Stimulated activated CD4-positive, alpha-beta T cell treated with anti-CD3 and anti-CD28 coated beads, Interleukin-1b, Interleukin-23, amount 100 ng/mL, for 24 hours (primary cell): ENCODE results near the gene RIN3.

Experiments
- DNase-seq, 4 experiments: peaks; one replicate each; pipeline ENCODE4 v3.0.0-alpha.2; 2020; ENCODE audit warnings: low read depth in 4 of 4, low spot score in 1 of 4

Gene RIN3

DNA sequence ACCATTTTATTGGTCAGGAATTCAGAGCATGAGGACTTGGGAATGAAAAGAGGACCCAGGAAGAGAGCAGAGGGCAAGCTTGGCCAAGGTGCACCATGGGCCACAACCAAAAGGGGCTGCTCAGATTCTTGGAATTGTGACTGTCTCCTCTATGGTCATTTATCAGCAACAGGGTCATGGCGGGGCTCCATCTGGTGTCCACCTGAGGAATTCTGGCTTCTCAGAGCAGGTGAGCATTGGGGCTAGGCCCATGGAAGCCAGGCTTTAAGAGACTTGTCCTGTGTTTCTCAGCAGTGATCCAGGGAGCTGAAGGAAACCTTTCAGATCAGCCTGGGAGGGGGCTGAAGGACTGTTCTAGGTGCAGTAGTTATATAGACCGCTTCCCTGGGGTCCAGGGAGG lies 2.6 kb upstream of the RIN3 start:
- no peak for DNase-seq

DNA sequence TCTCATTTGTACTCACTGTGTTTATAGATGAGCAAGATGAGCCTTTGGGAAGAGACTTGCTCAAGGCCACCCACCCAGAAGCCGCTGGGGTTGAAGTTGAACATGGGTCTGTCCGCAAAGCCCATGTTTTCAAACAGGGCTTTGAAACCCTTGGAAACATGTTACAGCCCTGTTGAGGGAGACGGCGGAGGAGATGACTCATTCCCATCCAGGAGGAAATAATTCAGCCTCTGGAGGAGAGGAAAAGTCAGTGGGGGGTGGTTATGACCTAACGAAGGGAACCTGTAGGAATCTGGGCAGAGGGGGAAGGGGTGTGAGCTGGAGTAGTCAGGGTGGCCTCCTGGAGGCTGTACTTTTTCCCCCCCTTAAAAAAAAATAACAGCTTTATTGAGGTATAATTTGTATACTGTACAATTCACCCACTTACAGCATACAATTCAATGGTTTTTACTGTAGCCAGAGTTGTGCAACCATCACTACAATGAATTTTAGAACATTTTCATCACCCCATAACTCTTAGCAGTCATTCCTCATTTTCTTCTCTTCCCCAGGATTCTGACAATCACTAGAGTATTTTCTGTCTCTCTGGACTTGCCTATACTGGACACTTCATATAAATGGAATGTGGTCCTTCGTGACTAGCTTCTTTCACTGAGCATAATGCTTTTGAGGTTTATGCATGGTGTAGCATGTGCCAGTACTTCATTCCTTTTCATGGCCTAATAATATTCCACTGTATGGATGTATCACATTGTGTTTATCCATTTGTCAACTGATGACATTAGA lies 1.9 kb upstream of the RIN3 start:
- DNase-seq = no peak

DNA sequence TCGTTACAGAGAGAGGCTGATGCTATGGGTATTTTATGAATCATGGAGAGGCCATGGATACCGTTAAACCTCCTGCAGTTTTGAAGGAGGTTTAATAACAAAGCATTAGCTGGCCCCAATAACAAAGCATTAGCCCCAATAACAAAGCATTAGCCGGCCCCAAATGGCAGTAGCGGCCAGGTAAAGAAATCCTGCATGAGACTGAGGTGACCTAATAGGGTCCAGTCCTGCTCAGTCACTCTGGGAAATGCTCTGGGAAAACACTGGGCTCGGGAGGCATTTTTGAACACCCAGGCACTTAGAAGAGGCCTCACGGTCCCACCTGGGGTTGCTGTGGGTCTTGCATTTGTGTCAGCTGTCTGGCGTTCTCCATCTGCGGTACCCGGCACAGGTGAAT lies 776 bp upstream of the RIN3 start:
- no peak for DNase-seq

DNA sequence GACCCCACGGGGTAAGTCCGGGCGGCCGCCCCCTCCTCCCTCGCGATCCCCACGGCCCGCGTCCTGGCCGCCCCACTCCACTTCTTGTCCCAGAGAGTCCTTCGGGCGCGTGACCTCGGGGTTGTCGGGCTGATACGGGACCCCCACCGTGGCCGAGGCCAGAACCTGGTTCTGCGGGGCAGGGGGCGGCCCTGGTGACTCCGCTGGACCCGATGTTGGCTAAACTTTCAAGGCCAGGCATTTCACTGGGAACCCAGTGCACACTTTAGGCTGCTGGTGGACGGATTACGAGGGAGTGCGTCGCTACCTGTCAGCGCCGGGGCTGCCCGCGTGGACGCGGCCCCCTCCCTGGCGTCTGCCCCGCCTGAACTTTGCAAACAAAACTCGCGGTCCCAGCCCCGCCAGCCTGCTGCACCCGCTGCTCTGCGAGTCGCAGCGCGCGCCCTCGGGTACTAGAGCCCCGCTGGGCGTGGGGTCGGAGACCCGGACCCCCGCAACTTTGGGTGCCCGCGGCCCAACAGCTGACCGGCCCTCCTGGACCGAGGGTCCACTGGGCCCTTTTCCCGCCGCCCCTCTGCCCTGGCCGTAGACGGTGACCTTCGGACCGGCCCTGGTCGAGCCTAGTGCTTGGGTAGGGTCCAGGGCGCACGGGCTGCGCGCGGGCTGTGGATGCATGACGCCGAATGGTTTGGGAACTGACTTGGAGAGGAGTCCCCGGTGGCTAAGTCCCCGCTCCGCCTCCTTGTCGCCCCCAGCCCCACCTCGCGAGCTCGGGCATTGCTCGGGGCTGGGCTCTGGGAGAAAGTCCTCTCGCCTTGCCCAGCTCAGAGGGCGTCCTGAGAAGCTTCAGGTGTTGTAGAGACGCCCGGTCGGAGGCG lies 624 bp downstream of the RIN3 start:
- no peak for DNase-seq

DNA sequence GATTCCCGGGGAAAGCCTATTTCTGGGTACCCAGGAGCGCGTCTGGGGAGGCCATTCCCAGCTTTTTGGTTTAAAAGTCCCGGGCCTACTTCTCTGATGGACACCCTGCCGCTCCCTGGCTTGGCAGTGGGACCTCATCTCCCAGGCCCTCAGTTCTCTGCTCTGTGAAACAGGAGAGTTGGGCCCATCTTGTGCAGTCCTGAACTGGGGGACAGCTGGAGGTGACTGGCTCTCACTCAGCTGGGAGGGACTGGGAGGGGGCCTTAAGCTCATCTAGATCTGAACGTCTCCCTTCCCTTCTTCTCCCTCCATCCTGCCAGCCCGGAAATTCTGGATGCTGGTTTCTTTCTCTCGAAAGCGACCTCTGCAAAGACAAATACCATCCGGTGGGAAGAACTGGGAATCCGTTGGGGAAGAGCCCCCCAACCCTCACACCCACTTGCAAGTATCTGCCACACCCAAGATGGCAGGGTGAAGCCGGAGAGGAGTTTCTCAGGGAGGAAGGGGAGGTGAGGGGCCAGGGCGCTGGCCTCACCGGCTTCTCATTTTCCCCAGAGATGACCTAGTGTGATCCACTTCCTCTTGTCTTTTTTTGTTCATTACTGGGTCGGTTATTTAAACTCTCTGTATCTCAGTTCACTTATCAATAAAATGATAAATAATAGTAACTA lies 1.4 kb downstream of the RIN3 start:
- DNase-seq = no peak

DNA sequence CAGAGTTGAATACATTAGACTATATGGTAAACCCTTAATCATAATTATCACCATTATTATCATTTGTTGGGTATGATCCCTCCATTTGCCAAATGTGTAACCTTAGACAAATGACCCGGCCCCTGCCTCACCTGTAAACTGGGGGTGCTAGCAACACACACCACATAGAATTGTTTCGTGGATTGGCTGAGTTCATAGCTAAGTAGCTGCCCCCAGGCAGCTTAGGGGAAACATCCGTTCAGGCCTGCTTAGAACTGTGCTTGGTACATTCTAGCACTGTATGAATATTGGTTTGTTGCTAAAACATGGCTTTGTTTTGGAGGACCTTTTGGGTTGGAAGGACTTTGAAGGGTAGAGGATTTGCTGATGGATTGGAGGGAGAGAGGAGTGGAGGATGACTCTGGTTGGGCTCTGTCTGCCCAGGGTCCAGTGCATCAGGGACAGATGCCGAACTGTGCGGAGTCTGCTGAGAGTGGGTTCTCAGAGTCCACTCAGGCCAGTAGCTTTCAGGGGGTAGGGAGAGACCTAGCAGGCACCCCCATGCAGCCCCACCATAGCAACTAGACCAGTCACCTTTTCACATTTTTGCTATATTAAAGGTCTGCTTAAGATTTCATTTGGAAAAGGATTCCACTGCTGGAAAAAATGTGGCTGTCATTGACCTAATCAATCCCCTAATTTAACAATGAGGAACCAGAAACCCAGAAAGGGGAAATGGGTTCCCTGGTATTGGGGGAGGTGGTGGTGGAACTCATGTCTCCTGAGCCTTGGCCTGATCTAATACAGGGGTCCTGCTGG lies 2.2 kb downstream of the RIN3 start:
- DNase-seq = no peak

DNA sequence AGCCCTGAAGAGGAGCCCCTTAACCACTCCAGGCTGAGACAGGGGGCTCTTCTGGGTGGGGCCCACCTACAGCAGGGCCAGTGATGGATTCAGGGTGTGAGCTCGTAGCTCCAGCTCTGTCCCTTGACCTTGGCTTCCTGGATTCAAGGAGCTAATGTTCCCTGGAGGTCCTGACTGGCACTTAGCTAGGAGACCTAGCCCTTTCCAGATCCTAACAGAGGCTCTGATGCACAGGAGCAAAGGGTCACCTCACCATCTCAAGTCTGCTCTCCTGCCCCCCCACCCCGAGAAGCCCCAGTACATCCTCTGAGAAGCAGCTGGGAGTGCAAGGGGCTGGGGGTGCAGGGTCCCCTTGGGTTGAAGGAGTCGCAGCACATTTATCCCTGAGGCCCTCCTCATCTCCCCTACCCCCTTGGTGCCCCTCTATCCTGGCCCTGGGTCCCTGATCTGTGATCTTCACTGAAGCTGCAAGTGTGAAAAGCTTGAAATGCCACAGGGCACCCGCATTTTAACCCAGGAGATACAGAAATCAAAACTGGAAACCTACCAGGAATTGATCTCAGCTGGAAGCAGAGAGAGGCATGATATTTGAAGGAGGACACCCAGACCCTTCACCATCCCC lies 2.9 kb downstream of the RIN3 start:
- DNase-seq = no peak

DNA sequence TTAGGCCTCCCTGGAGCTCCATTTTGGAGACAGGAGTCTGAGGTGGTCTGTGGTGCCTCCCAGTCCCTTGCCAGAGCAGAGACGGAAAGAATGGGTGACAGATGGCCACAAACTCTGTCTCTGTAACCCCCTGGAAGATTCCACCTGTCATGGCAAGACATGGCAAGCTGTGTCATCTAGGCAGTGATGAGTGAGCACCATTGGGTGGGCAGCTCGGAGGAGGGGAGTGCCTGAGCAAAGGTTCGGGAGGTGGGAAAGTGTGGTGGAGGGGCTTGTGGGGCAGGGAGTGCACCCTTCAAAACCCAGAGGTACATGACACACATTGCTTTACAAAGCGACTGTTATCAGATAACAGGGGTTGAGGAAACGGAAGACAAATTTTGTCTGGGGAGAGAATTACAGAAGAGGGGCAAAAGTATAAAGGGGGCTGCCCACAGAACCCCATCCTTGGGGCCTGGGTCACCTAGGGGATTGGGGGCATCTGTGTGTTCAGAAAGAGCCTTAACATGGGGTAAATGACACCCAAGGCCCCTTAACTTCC lies 3.5 kb downstream of the RIN3 start:
- DNase-seq = no peak

DNA sequence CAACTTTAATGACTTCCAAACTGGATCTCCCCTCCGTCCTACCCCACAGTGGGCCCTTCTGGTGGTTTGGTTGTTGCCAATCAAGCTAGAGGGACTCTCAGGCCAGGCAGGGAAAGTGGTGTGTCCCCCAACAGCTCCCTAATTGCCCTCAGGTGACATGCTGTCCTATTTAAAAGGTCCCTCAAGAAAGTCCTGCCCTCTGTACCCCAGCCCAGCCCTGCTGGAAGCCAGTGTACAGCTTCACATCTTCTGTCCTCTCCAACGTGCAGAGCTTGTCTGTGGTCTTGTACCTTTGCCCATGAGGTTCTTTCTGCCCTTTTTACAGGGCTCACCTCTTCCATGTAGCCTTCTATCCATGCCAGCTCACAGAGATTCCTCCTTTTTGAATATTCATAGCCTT lies 4.2 kb downstream of the RIN3 start:
- DNase-seq = no peak

DNA sequence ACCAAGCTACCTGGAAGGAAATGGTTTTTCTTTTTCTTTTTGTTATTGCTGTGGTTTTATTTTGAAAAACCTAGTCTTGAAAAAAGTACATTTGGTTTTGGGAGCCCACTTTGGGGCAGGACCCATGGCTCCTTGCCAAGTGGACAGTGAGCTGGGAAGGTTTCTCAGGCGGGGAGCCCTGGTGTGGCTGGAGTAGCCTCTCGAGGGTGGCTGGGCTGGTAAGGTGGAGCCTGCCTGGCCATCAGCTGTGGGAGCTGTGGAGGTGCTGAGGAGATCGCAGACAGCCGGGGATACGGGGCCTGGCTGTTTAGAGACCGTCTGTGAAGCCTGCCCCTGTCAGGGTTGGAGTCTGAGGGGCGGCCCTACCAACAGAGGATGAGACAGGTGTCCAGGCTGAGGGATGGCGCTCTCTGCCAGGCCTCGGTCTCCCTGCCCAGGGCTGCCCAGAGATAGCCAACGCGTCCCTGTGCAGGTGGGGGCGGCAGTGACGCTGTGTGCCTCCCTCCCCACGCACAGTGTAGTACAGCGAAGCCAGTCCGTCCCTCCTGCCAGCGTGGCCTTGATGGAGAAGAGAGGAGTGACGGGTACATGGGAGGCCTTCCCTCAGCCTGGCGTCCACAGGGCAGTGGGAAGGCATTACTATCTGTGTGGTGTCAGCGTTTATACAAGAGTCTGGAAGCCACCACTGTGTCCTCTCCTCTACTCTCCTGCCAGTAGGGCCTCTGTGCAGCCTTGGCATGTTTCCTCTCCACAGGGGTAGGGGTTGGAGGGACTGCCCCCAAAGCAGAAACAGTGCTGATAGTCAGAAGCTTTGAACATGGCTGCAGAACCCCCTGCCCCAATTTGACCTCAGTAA lies 5.9 kb downstream of the RIN3 start:
- DNase-seq = no peak

DNA sequence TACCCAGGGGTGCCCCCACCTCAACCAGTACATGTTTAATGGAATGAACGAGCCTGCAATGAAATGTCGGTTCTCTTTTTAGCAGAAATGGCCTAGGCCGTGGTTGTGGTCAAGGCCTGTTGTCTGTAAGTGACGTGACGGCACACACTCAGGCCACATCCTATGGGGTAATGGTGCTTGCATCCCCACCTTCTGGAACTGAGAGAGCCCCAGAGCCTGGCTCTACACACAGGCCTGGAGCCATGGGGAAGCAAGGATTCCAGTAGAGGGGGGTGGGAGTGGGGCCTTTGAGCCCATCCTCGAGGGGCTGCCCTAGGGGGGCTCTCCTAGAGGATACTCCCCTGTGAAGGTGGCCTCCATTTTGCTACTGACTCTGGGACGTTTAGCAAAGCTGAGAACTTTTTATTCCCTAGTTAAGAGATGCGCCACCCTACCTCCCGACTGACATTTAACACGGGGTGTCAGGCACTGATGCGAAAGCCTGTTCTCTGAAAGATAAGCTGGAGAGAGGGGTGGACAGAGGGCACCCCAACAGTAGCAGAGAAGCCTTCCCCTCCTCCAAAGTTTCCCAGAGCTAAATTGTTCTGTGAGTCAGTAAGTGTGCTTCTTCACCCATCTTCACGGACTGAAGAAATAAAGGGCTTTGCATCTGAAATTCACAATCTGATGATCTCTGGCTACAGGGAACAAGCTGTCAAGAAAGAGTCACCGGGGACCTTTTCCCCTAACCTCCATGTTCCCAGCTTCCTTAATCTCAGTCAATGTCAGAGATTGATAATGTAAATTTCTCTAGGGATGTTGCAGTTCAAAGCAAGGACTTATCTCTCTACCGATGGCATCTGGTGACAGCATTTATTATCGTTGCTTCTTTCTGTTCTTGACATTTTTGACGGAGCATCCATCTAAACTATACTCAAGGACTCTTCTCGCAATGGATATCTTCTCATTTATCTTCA lies 6.8 kb downstream of the RIN3 start:
- no peak for DNase-seq

DNA sequence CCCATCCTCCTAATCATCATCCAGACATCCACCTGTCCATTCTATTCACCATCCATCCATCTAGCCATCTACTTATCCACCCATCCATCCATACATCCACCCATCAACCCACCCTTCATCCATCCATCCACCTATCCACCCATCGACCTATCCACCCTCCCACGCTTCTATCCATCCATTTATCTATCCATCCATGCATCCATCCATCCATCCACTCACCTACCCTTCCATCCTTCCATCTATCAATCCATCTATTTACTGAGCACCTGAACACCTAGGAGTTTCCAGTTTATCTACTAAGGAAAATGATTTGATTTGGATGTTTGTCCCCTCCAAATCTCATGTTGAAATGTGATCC lies 7.5 kb downstream of the RIN3 start:
- DNase-seq = no peak

DNA sequence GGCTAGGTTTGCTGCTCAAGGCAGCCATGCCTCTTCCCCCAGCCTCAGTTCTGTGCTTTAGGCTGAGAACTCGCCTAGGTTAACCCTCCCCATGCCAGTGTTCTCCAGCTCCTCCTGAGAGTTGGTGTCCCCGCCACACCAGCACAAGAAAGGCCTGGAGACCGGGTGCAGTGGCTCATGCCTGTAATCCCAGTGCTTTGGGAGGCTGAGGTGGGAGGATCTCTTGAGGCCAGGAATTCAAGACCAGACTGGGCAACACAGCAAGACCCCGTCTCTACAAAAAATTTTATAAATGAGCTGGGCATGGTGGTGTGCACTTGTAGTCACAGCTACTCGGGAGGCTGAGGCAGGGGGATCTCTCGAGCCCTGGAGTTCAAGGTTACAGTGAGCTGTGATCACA lies 10.2 kb downstream of the RIN3 start:
- no peak for DNase-seq

DNA sequence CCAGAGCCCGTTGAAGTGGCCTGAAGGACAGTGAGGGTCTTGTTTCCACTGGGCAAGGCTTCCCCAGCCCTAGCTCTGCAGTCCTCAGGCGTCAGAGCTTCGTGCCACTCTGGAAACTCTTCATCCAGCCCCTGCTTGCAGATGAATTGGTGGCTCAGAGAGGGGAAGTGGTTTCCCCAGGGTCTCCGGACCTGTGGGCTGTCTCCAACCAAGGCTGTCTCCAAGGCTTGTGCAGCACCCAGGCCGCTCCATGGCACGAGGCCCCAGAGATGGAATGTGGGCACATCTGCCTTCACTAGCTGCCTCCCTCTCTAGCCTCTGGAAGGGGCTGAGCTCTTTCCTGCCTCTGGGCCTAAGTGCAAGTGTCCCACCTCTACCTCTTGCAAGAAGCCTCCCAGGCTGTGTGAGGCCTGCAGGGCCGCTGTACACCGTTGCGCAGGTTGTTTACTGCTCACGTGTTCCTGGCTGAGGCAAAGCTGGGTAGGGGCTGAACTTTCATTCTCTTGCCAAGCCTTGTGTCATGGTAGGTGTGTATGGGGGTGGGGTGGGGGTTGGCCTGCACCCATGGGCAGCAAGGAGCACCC lies 11.1 kb downstream of the RIN3 start:
- no peak for DNase-seq

DNA sequence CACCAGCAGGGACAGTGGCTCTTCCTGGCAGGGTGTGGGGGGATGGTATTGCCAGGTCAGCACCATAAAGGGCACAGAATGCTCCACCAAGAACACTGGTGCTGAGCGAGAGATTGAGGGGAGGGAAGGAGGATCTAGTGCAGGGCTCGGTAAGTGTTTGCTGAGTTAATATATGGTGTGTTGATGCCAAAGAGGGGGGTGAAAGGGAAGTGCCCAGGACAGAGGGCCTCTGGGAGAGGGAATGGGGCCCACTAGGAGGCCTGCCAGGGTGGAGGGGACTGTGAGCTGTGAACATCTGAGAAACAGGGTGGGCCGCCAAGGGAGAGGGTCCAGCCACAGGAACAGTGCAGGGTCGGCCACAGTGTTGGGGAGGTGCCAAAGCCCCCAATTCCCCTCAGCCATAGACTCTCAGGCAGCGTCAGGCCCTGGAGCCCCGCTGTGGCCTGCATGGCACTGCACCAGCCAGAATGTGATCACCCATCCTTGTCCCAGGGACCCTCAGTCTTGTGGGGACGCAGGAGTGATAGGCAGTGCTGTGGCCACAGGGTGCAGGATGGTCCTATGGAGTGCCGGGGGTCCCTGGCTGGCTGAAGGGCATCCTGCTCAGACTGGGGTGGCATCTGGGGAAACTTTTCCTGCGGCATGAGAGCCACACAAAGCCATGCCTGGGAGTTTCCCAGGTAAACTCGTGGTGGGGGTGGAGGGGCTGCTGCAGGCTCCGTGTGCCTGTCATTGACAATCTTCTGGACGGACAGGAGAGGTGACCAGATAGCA lies 11.9 kb downstream of the RIN3 start:
- DNase-seq = no peak

DNA sequence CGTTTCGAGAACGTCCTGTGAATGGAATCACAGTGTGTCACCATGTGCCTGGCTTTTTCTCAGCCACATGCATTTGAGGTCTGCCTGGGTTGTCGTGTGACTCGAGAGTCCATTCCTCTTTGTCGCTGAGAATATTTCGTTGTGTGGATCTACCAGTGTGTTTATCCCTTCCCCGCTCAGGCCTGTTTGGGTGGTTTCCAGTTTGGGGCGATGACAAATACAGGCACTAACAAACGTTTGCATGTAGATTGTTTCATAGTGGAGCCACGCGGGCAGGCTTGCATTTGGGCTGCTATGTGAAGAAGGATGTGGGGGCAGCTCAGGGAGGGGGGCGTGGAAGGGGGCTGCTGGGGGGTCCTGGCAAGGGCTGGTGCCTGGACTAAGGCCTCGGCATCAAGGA lies 14.1 kb downstream of the RIN3 start:
- DNase-seq = no peak

DNA sequence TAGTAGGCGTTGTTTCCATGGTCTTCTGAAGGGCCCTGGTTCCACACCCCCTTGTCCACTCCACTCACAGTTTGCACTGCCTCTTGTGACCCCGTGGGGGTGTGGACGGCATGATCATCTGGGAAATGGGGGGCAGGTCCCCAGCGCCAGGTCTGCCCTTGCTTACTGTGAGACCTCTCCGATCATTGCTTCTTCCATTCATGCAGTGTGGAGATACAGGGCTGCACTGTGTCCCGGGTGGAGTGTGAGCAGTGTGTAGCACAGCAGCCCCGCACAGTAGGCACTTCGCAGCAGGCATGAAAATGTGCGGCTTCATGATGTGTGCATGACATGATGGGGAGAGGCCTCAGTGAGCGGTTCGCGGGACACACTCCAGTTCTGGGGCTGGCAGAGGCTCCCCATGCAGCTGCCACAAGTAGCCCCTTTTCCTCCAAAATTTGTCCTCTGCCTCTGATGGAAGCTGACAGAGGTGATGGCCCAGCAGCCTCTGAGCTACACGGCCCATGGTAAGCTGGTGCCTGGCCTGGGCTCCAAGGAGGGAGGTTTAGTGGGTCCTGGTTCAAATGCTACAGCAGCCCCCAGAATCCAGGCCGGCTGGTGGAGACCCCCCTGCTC lies 15.0 kb downstream of the RIN3 start:
- no peak for DNase-seq
